NCI-H2196 treated with DMSO at 0.1 percent for 48 hours (cell line): Measurements from ENCODE around the gene RAPGEF3.
A peak's percentile ranks its signal among the peaks of the same experiment; 100 is the strongest.

Source experiments
- DNase-seq: peaks from one replicate; lab custom pipeline; 2025; ENCODE audit not compliant: unreplicated experiment; lab: John Stamatoyannopoulos, UW

Gene RAPGEF3

DNA sequence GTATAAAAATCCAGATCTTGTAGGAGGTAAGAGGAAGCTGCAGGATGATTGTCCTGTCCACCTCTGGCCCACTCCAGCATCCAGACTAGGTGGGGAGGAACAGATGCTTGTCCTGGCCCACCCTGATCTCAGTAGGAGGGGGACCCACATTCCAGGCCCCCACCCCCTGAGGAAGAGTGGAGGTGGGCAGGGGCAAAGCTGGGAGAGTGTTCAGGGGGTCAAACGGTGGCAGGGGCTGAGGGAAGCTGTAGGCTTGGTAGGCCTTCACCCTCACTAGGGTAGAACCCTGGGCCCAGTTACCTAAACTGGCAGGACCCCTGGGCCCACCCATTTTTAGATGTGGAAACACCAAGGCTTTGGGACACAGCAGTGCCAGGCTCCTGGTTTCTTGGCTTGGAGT is 18.5 kb upstream of the RAPGEF3 start:
- no peak for DNase-seq

DNA sequence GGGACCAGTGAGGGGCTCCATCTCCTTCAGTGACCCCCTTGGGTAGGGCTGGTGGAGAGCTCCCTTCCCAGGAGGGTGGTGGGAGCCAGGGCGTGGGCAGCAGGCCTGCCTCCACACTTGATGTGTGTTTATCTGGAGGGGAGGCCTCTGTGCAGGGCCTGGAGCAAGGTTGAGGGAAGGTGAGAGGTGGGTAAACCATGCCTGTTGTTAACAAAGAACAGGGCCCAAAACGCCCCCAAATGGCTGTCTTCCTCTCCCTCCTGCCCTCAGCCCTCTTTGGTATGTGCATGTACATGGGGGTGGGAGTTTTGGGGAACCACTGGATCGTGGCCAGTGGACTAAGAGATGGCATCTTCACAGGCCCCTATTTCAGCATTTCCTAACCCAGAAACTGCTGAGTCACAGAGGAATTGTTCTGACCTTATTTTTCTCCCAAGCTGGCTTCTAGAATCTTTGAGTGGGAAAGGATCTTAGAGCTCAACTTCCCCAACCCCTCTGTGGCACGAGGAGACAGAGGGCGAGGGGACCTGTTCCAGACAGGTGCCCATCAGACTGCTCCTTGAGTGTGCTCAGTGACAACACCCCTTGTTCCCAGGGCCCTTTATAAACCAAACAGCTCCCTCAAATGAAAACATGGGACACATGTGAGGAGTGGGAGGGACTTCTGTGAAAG is 17.9 kb upstream of the RAPGEF3 start:
- DNase-seq: no peak

DNA sequence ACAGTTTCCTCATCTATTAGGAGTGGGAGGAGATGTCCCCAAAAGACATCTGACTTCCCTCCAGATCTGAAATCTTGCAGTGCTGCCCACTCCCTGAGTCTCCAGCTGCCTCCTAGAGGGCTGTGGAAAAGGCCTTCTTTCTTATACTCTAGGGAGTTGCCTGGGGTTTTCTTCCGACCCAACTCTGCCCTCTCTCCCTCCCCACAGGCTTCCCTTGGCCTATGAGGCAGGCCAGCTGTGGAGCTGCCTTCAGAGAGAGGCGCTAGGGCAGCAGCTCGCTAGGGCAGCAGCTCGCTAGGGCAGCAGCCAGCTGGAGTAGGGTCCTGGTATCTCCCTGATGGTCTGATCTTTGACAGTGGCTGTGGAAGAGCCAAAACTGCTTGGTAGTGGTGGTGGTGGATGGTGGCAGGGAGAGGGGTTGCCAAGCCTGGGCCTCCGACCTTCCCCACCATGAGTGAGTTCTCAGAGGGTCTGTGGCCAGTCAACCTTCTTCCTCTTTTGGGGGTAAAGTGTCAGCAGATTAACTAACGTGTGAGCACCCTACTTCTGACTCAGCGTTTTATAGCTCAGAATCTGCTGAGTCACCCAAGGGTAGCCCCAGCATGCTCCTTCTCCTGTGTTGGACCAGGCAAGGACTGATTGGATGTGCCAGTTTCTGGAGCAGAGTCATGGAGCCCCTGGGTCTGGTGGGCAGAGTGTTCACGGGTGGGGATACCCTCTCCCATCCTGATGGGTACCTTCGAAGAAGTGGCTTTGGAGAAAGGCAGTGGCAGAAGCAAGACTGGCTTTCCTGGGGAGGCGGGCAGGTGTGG is 16.6 kb upstream of the RAPGEF3 start:
- no peak for DNase-seq

DNA sequence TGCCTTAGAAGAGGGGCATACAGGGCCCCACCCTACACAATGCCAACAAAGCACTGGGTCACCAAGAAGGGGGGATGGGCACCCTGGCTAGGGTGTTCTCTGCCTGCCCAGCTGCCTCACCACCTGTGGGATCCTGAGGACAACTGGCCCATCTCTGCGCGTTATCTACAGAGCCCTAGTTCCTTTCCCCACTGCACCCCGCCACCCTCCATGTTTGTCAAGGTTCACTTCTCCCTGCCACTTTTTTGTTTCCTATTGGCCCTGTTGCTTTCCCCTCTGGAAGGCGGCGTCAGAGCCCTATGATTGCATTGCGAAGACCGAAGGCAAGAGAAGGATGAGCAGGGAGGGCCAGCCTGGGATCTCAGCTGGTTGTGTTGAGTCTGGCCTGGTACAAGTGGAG is 16.0 kb upstream of the RAPGEF3 start:
- DNase-seq: no peak

DNA sequence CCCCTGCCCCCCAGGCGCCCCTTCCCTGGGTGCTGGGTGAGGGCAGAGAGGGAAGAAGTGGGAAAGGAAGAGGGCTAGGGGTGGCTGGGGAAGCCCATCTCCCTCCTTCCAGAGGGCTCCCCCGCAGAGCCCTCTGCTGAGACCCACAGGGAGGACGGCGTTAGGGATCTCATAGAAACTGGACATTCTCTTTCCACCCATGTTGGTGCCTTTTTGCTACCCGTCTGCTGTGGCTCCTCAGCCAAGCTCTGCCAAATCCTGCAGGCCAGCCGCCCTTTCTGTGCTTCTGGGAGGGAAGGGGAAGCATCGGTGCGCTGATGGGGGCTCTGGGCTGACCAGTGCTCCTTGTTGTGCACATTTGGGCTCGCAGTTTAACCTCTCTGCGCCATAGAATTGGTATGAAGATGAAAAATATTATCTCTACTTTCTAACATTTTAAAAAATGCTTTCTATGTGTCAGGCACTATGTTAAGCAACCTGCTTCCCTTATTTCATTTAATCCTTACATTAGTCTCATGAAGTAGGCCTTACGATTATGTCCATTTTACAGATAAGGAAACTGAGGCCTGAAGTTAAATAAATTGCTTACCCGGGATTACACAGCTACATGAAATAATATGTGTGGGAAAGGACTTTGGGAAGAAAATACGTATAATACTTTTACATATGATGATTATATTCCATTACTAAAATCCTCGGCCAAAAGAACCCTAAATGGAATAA is 15.3 kb upstream of the RAPGEF3 start:
- no peak for DNase-seq

DNA sequence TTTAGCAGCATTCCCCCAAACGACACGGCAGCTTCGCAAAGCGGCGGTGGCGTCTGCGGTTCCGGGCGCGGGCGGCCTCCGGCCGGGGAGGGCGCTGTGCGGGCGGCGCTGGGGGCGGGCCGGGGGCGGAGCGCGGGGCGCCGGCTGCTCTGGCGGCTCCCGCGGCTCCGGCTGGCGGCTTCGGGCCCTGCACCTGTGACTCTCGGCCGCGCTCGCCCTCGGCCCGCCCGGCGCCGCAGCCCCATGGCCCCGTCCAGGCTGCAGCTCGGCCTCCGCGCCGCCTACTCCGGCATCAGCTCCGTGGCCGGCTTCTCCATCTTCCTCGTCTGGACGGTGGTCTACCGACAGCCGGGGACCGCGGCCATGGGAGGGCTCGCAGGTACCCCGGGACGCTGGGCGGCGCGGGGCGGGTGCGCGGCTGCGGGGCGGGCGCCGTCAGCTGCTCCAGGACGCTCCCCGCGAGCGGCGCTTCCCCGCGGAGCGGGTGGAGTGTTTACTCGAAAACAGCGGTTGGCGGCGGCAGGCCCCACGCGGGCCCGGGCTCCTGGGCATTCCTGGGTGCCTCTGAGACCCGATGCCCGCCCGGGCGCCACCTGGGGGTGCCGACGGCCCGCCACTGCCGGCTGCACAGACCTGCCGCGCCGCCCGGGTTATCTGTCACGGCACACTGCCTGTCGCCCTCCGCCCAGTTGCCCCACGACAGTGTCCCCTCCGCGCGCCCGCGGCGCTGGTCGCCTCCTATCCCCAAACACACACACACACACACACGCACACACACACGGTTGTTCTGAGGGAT is 14.6 kb upstream of the RAPGEF3 start, which contains the start of gene SLC48A1:
SLC48A1 (plus strand) TSS at position 177 of the 796 bp plus-strand sequence; CDS start at position 244, 67 bp downstream.
- DNase-seq: peak; percentile 50

DNA sequence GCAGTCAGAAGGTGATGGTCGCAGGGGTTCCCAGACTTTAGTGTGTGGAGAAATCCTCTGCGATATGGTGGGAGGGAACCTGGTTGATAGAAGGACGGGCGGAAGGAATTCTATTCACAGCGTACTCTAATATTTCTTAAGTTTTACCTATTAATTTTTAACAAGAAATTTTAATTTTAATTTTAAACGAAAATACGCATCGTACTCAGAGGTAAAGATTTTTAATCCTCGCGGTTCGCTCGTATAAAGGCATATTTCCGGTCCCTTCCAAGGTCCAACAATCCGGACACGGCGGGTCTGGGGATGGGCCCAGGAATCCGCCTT is 14.0 kb upstream of the RAPGEF3 start:
- DNase-seq: no peak

DNA sequence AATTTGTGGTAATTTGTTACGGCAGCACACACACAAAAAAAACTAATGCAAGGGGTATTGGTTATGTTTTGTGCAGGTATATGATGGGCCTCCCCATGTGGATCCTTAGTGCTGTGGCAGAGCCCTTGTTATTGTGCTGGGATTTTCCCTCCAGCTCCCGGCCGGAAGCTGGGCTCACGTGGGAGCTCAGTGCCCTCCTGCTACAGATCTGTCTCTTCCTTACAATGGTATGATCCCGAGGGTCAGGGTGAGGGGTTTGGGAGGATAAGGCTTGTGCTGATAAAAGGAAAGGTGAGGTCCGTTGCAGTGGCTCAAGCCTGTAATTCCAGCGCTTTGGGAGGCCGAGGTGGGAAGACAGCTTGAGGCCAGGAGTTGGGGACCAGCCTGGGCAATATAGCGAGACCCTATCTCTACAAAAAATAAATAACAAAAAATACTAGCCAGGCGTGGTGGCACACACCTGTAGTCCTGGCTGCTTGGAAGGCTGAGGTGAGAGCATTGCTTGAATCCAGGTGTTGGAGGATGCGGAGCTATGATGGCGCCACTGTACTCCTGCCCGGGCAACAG is 13.5 kb upstream of the RAPGEF3 start:
- no peak for DNase-seq

DNA sequence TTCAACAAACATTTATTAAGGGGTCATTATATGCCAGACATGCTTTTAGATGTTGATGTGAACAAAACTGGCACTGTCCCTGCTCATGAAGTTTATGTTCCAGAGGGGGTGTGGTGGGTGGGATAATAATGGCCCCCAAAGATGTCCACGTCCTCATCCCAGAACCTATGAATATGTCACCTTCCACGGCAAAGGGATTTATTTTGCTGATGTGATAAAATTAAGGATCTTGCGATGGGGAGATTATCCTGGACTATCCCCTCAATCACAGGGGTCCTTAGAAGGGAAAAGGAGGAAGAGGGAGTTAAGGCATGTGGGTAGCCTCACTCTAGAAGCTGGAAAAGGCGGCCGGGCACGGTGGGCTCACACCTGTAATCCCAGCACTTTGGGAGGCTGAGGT is 12.6 kb upstream of the RAPGEF3 start:
- no peak for DNase-seq

DNA sequence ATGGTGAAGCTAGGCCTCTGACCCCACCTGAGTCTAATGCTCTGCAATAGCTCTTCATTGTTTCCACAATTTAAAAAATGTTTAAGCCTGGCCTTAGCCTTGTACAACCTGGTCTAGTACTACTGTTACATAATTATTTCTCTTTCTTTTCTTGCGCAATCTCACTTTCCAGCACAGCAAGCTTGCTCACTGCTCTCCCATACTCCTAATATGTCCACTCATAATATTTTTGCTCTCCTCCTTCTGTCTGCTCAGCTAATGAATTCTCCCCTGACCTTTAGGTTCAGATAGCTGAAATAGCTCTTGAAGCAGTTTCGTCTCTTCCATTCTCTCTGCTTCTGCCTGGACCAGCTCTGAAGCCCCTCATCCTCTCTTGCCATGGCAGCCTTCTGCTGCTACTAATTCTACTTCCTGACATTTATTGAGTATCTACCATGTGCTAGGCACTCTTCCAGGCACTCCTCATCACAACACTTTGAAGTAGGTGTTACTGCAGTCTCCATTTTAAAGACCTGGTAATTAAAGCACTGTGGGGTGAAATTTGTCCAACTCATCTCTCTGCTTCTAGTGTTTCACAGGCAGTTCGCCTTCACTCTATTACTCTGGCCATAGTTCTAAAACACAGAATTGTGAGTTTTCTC is 11.5 kb upstream of the RAPGEF3 start:
- no peak for DNase-seq

DNA sequence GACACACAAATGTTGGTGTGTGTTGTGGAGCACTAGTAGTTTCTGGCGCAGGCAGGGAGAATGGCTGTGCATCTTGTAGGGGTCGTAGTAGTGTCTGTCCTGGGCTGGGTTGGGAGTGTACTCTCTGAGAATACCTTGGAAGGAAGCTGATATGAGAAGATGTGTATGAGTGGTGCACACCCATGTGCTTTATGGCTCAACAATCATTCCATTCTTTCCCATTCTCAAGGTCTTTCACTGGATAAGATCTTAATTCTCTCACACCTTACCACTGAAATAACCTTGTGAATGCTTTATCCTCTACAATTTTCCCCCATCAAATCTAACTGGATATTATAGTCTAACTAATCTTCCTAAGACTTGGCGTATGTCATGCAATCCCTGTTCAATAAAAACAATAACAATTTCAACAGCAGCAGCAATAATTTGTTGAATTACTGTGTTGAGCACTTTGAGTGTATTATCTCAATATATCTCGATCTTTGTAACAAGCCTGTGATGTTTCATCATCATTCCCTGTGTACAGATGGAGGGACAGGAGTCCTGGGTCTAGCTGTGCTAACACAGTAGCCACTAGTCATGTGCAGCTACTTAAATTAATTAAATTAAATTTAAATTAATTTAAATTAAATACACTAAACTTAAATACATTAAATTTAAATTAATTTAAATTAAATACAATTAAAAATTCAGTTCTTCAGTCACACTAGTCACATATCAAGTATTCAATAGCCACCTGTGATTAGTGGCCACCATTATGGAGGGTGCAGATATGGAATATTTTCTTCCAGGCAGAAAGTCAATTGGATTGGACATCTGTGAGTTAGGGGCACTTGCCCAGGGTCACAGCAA is 10.8 kb upstream of the RAPGEF3 start:
- DNase-seq: no peak

DNA sequence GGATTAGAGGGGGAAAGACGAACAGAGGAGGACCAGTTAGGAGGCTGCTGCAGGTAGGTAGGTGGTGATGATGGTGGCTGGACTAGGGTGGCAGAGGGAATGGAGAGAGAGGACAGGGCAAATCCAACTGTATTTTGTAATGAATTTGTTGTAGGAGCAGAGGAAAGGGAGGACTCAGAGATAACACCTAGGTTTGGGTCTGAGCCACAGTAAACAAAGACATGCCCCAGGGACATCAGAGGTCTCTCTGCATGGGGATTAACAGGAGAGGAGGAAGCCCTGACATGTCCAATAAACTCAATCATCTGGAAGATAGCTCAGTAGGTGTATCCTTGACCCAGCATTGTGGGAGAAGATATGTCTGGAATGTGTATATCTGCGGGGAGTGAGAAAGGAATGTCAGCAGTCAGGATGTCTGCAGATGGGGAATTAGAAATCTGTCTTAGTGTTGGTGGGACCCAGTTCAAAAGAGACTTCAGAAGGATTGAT is 9.7 kb upstream of the RAPGEF3 start:
- no peak for DNase-seq

DNA sequence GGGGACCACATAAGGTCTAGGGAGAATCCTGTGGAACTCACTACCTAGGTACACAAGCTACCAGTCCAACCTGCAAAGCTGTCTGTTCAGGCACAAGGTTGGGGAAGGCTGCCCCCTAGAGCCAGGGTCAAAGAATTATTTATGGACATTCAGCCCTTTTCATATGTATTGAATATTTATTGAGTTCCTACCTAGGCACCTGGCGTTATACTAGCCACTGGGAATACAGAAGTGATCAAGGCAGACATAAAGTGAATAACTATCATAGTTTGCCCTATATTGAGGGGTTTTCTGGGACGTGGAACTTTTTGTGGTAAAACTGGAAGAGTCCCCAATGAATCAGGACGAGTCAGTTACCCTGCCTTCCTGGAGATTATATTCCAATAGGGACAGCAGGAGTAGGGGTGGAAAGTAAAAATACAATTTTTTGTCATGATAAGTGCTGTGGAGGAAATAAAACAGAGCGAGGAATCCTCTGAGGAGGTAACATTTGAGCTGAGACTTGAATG is 8.6 kb upstream of the RAPGEF3 start:
- peak; percentile 44 for DNase-seq

DNA sequence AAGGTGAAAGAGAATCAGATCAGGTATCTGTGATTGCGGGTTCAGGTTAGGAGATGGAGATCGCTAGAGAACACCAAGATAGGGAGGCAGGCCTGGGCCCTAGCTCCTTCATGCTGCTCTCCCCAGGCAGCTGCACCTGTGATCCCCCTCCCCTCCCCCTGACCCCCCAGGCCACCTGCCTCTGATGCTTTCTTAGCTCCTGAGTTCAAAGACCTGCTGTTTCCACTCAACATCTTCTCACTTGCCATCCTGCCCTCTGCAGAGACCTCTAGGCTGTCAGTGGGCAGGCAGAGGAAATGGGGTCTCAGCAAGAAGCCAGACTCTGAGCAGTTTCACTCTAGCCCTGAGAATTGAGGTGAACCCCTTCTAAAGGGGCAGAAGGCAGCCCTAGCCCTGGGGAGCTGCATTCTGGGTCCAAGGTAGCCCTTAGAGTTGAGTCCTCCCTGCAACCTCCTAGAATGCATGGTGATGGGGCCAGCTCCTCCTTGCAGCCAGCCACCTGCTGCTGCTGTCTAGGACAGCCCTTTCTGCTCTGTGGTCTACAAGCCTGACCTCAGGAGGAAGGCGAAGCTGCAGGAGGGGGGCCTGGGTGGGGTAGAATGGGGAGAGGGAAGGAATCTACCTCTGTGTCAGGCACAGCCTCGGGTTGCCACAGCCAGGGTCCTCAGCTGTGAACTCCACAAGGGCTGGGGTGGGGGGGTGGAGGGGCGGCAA is 8.0 kb upstream of the RAPGEF3 start:
- DNase-seq: no peak

DNA sequence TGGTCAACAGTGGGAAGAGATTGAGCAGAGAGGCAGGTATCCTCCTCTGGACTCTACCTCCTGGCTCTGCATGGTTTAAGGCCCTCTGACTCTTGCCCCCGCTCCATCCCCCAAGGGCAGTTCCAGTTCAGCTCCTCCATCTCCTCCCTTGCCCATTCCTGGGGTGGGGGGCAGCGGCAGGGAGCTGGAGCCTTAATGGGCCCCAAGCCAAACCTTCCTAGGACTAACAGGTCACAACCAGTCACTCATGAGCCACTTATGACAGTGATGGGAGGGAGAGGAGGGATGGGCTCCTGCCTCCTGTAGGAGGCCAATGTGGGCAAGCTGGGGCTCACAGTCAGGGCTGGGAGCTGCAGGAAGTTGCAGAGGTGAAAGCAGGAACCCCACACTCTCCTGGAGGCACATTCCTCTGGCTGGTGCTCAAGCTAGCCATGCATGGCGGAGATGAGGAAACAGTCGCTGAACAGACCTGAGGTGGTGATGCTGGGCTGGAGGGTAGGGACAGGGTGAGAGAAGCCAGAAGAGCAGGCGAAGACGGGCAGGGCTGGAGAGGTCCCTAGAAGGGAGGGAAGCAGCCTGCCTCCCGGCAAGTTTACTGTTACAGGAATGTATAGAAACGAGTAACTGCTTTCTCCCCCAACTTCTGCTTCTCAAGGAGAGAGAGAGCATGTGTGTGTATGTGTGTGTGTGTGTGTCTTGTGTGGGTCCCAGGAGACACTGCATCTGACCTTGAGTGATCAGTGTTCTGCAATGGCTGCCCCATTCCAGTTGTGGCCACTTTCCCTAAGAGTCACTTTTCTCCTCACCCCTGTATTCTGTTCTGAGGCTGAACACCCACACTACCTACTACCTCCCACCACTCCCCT is 5.0 kb upstream of the RAPGEF3 start:
- no peak for DNase-seq

DNA sequence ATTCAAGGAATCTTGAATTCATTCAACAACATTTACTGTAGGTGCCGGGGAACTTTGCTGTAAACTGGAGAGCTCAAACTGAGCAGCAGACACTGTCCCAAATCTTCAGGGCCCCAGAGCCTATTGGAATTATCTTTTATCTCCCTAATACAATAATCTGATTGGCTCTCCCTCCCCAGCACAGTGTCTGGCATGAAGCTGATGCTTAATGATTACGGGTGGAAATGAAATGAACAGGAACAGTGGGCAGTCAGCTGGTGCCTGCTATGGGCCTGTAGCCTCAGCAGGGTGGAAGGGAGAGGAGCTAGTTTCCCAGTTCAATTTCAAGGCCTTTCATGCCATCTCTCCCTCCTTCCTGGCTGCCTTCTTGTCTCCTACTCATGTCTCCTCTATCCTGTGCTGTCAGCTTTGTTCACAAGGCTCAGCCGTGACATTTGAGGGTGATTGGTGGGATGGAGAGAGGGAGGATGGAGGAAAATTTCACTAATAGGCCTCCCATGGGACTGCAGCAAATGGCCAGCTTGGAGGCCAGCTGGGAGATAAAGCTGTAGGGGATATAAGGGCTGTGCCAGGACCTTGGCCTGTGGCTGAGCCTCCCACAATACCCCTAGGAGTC is 4.3 kb upstream of the RAPGEF3 start:
- DNase-seq: no peak

DNA sequence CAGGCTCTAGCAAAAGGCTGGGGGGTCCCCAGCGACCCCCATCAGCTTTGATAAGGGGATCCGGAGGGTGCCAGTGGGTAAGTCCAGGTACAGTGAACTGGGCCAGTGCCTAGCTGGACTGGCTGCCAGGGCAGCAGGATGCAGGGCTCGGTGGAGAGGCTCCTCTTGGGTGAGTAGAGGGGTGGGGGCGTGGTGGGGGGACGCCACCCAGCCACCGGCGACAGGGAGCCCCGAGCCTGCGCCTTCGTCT is 171 bp downstream of the RAPGEF3 start:
- DNase-seq: no peak
